CD4-positive, alpha-beta memory T cell (primary cell): ENCODE results near the gene ATP8B3. TPM values are rescaled to one million over a fixed set of nuclear protein-coding genes. Genes with fewer than 3 reads are reported as not detected.

Experiments used
- CTCF ChIA-PET: fragments of 350-600 bp; sonication (Branson Sonifier 250); formaldehyde crosslinking; loops from one replicate; lab custom pipeline; 2021; ENCODE audit warnings: inconsistent platforms; ENCODE audit not compliant: partially characterized antibody; lab: Charles Lee
- POLR2A ChIA-PET: fragments of 350-600 bp; sonication (Branson Sonifier 250); formaldehyde crosslinking; loops from one replicate; lab custom pipeline; 2021; ENCODE audit not compliant: partially characterized antibody; lab: Charles Lee
- DNase-seq, 5 donors: peaks; one replicate each; pipeline versions ENCODE4 v3.0.0 to v3.0.0-alpha.2; 2020 to 2022; ENCODE audit warnings: mixed read lengths in 1 of 5
- H3K27ac ChIP-seq: one replicate; pipeline ENCODE4 v1.7.0; 2013; ENCODE audit warnings: low read depth, low read length
- H3K27me3 ChIP-seq: 2 replicates; pipeline ENCODE4 v1.7.0; 2013; ENCODE audit warnings: mild to moderate bottlenecking, low read length, moderate library complexity; ENCODE audit not compliant: insufficient read depth
- H3K36me3 ChIP-seq: 2 replicates; pipeline ENCODE4 v1.7.0; 2013; ENCODE audit warnings: mild to moderate bottlenecking, low read length, moderate library complexity; ENCODE audit not compliant: insufficient read depth
- H3K4me1 ChIP-seq: 2 replicates; pipeline ENCODE4 v1.7.0; 2013; ENCODE audit warnings: mild to moderate bottlenecking, low read length, moderate library complexity; ENCODE audit not compliant: insufficient read depth
- H3K4me3 ChIP-seq, 2 donors: one replicate each; pipeline ENCODE4 v1.7.0; 2013; ENCODE audit warnings: low read length in 2 of 2, mild to moderate bottlenecking in 1 of 2
- H3K9me3 ChIP-seq, 2 donors: one replicate each; pipeline ENCODE4 v1.7.0; 2013; ENCODE audit warnings: low read length in 2 of 2, control low read depth in 1 of 2; ENCODE audit not compliant: control insufficient read depth in 1 of 2
- H3K27ac Mint-ChIP-seq, 7 donors: one replicate each; pipeline ENCODE4 v1.8.0; 2020 to 2021; ENCODE audit warnings: mixed read lengths in 7 of 7, mild to moderate bottlenecking in 6 of 7, inconsistent platforms in 3 of 7, moderate library complexity in 3 of 7
- H3K27me3 Mint-ChIP-seq, 2 donors: one replicate each; pipeline ENCODE4 v1.8.0; 2020 to 2021; ENCODE audit warnings: mixed read lengths in 2 of 2
- H3K36me3 Mint-ChIP-seq, 2 donors: one replicate each; pipeline ENCODE4 v1.8.0; 2020 to 2021; ENCODE audit warnings: mixed read lengths in 2 of 2, inconsistent platforms in 1 of 2, mild to moderate bottlenecking in 1 of 2
- H3K4me1 Mint-ChIP-seq, 4 donors: one replicate each; pipeline ENCODE4 v1.8.0; 2020 to 2021; ENCODE audit warnings: mixed read lengths in 4 of 4, mild to moderate bottlenecking in 1 of 4
- H3K4me3 Mint-ChIP-seq, 8 donors: one replicate each; pipeline ENCODE4 v1.8.0; 2020 to 2021; ENCODE audit warnings: mixed read lengths in 8 of 8, mild to moderate bottlenecking in 7 of 8, moderate library complexity in 6 of 8, inconsistent platforms in 3 of 8
- H3K9me3 Mint-ChIP-seq, 8 donors: one replicate each; pipeline ENCODE4 v1.8.0; 2020 to 2021; ENCODE audit warnings: mixed read lengths in 8 of 8, mild to moderate bottlenecking in 5 of 8, inconsistent platforms in 3 of 8, moderate library complexity in 1 of 8
- intact Hi-C: fragments of 100-400 bp; cut with micrococcal nuclease; formaldehyde crosslinking; loops from one replicate; pipeline ENCODE4 v1.15.1; 2023
- polyA plus RNA-seq, 2 donors: library from polyadenylated mRNA; unstranded; fragments of 300-500 nt; fragmentation: Illumina TruSeq; gene quantifications; one replicate each; pipeline ENCODE4 v1.2.3, GENCODE V29; 2021
- total RNA-seq, 2 experiments: library from RNA; stranded (reverse); gene quantifications; one replicate each; pipeline ENCODE4 v1.2.3, GENCODE V29; 2021

ATP8B3 gene
- total and polyA plus RNA-seq, 4 experiments from 2014 or later, result 0.73 to 5.5 (median 3.6) TPM

DNA sequence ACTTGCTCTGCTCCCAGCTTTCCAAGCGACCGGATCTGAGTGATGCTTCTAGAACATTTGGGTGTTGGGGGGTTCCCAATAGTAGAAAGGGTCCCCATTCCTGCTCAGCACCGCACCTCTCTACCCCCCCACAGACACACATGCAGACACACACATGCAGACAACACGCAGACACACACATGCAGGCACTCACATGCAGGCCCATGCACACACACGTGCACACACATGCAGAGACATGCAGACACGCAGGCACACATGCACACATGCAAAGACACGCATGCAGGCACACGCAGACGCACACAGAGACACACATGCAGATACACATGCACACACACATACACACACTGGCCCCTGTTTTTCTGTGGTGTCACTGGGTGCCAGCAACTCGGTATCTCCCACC lies 34.9 kb downstream of the ATP8B3 start:
- Mint-ChIP-seq H3K4me1 (peaks cover 0 to 6% (median under 1%) of the 10 kb centered on the region in 4 donors), H3K4me3 (no peak overlapping the region), H3K9me3 (peaks cover 0 to 22% (median 9%) of the 10 kb centered on the region in 8 donors), H3K36me3 (no peaks in the 10 kb centered on the region), H3K27me3 (peaks cover 43 to 55% of the 10 kb centered on the region in 2 donors), H3K27ac (peak overlapping the region in 1 of 7 donors; percentile 67)
- H3K27me3 ChIP-seq, result peaks cover 40% of the 10 kb centered on the region
- H3K9me3 ChIP-seq, result peaks cover 0 to 3% of the 10 kb centered on the region in 2 donors
- H3K4me3 ChIP-seq, result no peak overlapping the region
- POLR2A ChIA-PET, result no interaction called here
- CTCF ChIA-PET, result interaction anchor here (1.2 kb wide), 1 partner anchor 231 kb away, joined by 3 read pairs; no protein-coding TSS in a partner anchor
- no peak overlapping the region for H3K27ac ChIP-seq
- intact Hi-C loops, result no loop called here
- no peaks in the 10 kb centered on the region for H3K36me3 ChIP-seq
- no peaks in the 10 kb centered on the region for H3K4me1 ChIP-seq
- no peak for DNase-seq

GRCh38 chr19:1776606-1777147 lies 35.4 kb downstream of the ATP8B3 start:
- ChIA-PET CTCF (no interaction called here), POLR2A (no interaction called here)
- H3K27ac ChIP-seq, result no peak overlapping the region
- peaks cover 43 to 53% of the 10 kb centered on the region in 2 donors for H3K27me3 Mint-ChIP-seq
- intact Hi-C loops, result no loop called here
- H3K36me3 Mint-ChIP-seq, result no peaks in the 10 kb centered on the region
- no peaks in the 10 kb centered on the region for H3K9me3 ChIP-seq
- H3K4me1 ChIP-seq, result no peaks in the 10 kb centered on the region
- H3K4me3 ChIP-seq, result no peak overlapping the region
- peaks cover 0 to 20% (median 9%) of the 10 kb centered on the region in 8 donors for H3K9me3 Mint-ChIP-seq
- peaks cover 0 to 6% (median under 1%) of the 10 kb centered on the region in 4 donors for H3K4me1 Mint-ChIP-seq
- H3K27ac Mint-ChIP-seq, result peak overlapping the region in 1 of 7 donors; percentile 67
- peak in 1 of 5 donors; percentile 13 for DNase-seq
- H3K36me3 ChIP-seq, result no peaks in the 10 kb centered on the region
- no peak overlapping the region for H3K4me3 Mint-ChIP-seq
- H3K27me3 ChIP-seq, result peaks cover 40% of the 10 kb centered on the region

DNA sequence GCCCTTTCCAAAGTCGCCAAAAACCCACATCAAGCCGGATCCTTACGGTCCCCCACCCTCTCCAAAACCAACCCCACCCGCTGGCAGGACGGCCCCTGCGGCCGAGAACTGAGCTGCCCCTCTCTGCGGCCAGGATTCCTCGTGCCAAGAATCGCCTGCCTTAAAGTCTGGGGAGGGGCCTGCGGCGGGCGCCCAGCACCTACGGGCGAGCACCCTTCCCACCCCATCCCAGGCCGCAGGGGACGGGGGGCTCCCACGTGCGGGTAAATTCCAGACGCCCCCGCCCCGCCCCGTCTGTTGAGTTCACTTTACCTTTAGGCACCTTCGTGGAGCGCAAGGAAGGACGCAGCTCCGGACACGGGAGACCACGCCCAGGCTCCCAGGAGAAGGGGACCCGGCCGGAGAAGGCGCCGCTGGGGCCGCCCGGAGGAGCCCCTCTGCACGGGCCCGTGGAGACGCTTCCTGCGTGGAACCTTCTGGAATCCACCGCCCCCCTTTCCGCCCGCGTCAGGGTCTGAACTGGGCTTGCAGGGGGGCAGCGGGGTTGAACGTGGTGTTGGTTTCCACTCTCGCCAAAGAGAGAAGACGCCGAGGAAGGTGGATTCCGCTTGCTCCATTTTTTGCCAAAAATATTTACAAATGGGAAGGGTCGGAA lies 36.0 kb downstream of the ATP8B3 start:
- H3K36me3 ChIP-seq, result no peaks in the 10 kb centered on the region
- H3K36me3 Mint-ChIP-seq, result no peaks in the 10 kb centered on the region
- H3K4me3 Mint-ChIP-seq, result no peak overlapping the region
- H3K27me3 ChIP-seq, result peaks cover 42% of the 10 kb centered on the region
- H3K4me1 Mint-ChIP-seq, result peaks cover 0 to 6% (median under 1%) of the 10 kb centered on the region in 4 donors
- peaks cover 0 to 22% (median 11%) of the 10 kb centered on the region in 8 donors for H3K9me3 Mint-ChIP-seq
- peak in 1 of 5 donors; percentile 30 for DNase-seq
- peaks cover 46 to 54% of the 10 kb centered on the region in 2 donors for H3K27me3 Mint-ChIP-seq
- H3K9me3 ChIP-seq, result peaks cover 0 to 5% of the 10 kb centered on the region in 2 donors
- no peak overlapping the region for H3K27ac ChIP-seq
- H3K4me1 ChIP-seq, result no peaks in the 10 kb centered on the region
- intact Hi-C loops, result no loop called here
- ChIA-PET POLR2A (no interaction called here), CTCF (no interaction called here)
- no peak overlapping the region for H3K27ac Mint-ChIP-seq
- no peak overlapping the region for H3K4me3 ChIP-seq

- no peaks in the 10 kb centered on the region for H3K36me3 ChIP-seq
- no peak overlapping the region for H3K27ac ChIP-seq
- H3K9me3 ChIP-seq, result peaks cover 0 to 9% of the 10 kb centered on the region in 2 donors
- ChIA-PET CTCF (interaction anchor here (1.0 kb wide), 1 partner anchor 10 kb away, joined by 3 read pairs; no protein-coding TSS in a partner anchor), POLR2A (no interaction called here)
- Mint-ChIP-seq H3K4me1 (peaks cover 0 to 6% (median under 1%) of the 10 kb centered on the region in 4 donors), H3K4me3 (no peak overlapping the region), H3K36me3 (no peaks in the 10 kb centered on the region), H3K9me3 (peaks cover 0 to 24% (median 17%) of the 10 kb centered on the region in 8 donors), H3K27me3 (peaks cover 44 to 53% of the 10 kb centered on the region in 2 donors), H3K27ac (no peak overlapping the region)
- H3K4me1 ChIP-seq, result no peaks in the 10 kb centered on the region
- DNase-seq, result peak in 1 of 5 donors; percentile 16
- intact Hi-C loops, result no loop called here
- peaks cover 39% of the 10 kb centered on the region for H3K27me3 ChIP-seq
- H3K4me3 ChIP-seq, result no peak overlapping the region
These were observed 36.9 kb downstream of the ATP8B3 start for GRCh38 chr19:1774989-1775772.

DNA sequence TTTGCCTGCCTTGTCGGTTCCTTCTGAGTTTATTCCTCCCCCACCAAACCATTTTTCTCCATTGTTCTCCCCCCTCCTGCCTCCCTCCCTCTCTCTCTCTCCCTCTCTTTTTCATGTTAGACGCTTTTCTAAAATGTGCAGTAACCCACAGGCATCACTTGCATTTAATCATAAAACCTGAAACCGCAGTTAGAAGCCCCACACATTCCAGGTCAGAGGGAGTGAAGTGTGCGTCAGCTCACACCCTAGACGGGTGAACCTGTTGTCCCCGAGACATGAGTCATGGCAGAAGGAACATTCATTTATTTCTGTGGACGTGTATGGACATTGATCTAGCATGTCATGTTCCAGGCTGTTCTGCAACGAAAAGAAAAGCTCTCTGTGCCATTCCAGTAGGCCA lies 38.9 kb downstream of the ATP8B3 start:
- no peaks in the 10 kb centered on the region for H3K36me3 ChIP-seq
- no peak overlapping the region for H3K4me3 Mint-ChIP-seq
- H3K4me1 Mint-ChIP-seq, result peaks cover 0 to 2% (median under 1%) of the 10 kb centered on the region in 4 donors
- H3K27me3 Mint-ChIP-seq, result peaks cover 42 to 47% of the 10 kb centered on the region in 2 donors
- H3K27me3 ChIP-seq, result peaks cover 50% of the 10 kb centered on the region
- no peaks in the 10 kb centered on the region for H3K36me3 Mint-ChIP-seq
- no peak overlapping the region for H3K4me3 ChIP-seq
- DNase-seq, result peak in 1 of 5 donors; percentile 1
- H3K4me1 ChIP-seq, result no peaks in the 10 kb centered on the region
- no peak overlapping the region for H3K27ac ChIP-seq
- ChIA-PET CTCF (interaction anchor here (2.2 kb wide), 1 partner anchor 9 kb away, joined by 9 read pairs; no protein-coding TSS in a partner anchor), POLR2A (no interaction called here)
- H3K9me3 Mint-ChIP-seq, result peaks cover 0 to 27% (median 19%) of the 10 kb centered on the region in 8 donors
- H3K27ac Mint-ChIP-seq, result no peak overlapping the region
- peaks cover 0 to 9% of the 10 kb centered on the region in 2 donors for H3K9me3 ChIP-seq
- intact Hi-C loops, result no loop called here

GRCh38 chr19:1770866-1771576 lies 41.1 kb downstream of the ATP8B3 start:
- Mint-ChIP-seq H3K36me3 (no peaks in the 10 kb centered on the region), H3K27me3 (peaks cover 35 to 47% of the 10 kb centered on the region in 2 donors), H3K27ac (no peak overlapping the region), H3K4me1 (no peaks in the 10 kb centered on the region), H3K4me3 (no peak overlapping the region), H3K9me3 (peaks cover 0 to 27% (median 19%) of the 10 kb centered on the region in 8 donors)
- Histone ChIP-seq H3K27ac (no peak overlapping the region), H3K9me3 (peaks cover 0 to 9% of the 10 kb centered on the region in 2 donors), H3K4me1 (peaks cover 4% of the 10 kb centered on the region), H3K36me3 (no peaks in the 10 kb centered on the region), H3K4me3 (no peak overlapping the region), H3K27me3 (peaks cover 57% of the 10 kb centered on the region)
- DNase-seq, result no peak
- intact Hi-C loops, result no loop called here
- ChIA-PET POLR2A (interaction anchor here (0.7 kb wide), 1 partner anchor 43 kb away, joined by 3 read pairs; no protein-coding TSS in a partner anchor), CTCF (interaction anchor here (1.3 to 2.2 kb wide), 2 partner anchors 11 to 23 kb away, joined by 4 to 9 read pairs; no protein-coding TSS in a partner anchor)
